WI38 (cell line): Measurements from ENCODE around the gene COL6A5.
"Not testable (repeated sequence)": the region's sequence is repeated elsewhere in the genome, so short reads cannot be mapped to it uniquely, and the experiment has no call there.

ENCODE experiments used
- H3K4me3 ChIP-seq: 2 replicates; pipeline ENCODE4 v1.5.1; 2011; ENCODE audit warnings: low read depth, mild to moderate bottlenecking, control low read depth, low read length
- TF ChIP-seq, protein P1 (sequence below): IDR thresholded peaks from 2 replicates; pipeline ENCODE4 v1.5.1; 2012; ENCODE audit warnings: low read depth, mild to moderate bottlenecking, control low read depth, low read length

COL6A5 gene

DNA sequence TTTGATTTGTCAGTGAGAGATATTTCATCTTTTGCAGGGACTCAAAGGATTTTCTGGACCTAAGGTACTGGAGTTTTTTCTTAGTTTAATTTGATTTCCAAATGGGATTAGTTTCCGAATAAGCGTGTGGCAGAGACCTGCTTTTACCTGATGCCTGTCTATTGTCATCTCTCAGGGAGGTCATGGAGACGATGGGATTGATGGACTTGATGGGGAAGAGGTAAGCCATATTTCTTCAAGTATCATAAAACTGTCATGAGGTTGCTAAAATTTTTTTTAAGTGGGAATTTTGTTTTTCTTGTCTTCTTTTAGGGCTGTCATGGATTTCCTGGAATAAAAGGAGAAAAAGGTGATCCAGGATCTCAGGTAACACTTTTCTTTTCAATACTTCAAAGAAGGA is 60.5 kb downstream of the COL6A5 start:
- H3K4me3 ChIP-seq = no peak overlapping the region
- TF ChIP-seq, protein P1, sequence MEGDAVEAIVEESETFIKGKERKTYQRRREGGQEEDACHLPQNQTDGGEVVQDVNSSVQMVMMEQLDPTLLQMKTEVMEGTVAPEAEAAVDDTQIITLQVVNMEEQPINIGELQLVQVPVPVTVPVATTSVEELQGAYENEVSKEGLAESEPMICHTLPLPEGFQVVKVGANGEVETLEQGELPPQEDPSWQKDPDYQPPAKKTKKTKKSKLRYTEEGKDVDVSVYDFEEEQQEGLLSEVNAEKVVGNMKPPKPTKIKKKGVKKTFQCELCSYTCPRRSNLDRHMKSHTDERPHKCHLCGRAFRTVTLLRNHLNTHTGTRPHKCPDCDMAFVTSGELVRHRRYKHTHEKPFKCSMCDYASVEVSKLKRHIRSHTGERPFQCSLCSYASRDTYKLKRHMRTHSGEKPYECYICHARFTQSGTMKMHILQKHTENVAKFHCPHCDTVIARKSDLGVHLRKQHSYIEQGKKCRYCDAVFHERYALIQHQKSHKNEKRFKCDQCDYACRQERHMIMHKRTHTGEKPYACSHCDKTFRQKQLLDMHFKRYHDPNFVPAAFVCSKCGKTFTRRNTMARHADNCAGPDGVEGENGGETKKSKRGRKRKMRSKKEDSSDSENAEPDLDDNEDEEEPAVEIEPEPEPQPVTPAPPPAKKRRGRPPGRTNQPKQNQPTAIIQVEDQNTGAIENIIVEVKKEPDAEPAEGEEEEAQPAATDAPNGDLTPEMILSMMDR = no peak

DNA sequence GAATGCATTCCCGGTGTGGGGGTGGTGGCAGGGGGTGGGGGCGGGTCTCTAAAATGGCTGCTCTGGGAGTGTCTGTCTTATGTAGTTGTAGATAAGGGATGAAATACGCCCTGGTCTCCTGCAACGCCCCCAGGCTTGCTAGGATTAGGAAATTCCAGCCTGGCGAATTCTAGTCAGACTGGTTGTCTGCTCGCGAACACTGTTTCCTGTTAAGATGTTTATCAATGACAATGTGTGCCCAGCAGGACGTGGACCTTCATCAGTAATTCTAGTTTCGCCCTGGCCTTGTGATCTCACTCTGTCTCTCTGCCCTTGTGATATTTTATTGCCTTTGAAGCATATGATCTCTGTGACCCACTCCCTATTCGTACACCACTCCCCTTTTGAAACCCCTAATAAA is 62.8 kb downstream of the COL6A5 start:
- not testable (repeated sequence) for H3K4me3 ChIP-seq

GRCh38 chr3:130411320-130411719 is 65.8 kb downstream of the COL6A5 start:
- TF ChIP-seq, protein P1 = no peak
- H3K4me3 ChIP-seq = no peak overlapping the region

GRCh38 chr3:130412991-130413560 is 67.6 kb downstream of the COL6A5 start:
- no peak overlapping the region for H3K4me3 ChIP-seq
- TF ChIP-seq, protein P1 = no peak

DNA sequence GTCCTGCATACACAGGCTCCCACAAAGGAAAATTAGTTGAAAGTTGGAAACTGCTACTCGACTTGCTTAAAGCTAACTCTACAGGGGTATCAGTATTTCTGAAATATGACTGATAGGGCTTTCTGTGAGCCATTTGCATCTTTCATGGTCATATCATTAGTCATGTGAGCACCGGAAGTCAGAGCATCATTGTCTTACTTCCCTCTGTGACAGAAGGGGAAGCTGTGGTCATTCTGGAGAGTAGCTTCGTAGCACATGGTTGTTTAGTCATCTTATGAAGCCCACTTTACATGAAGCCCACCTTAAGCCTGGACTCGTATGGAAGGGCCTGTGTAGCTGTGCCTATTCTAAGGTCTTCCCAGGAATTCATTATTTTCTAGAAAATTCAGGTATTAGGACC is 69.0 kb downstream of the COL6A5 start:
- TF ChIP-seq, protein P1 = no peak

GRCh38 chr3:130420466-130420865 is 75.0 kb downstream of the COL6A5 start:
- no peak overlapping the region for H3K4me3 ChIP-seq
- TF ChIP-seq, protein P1 = no peak

More for the DNA sequence above, 69.0 kb downstream of the COL6A5 start:
- H3K4me3 ChIP-seq = no peak overlapping the region

DNA sequence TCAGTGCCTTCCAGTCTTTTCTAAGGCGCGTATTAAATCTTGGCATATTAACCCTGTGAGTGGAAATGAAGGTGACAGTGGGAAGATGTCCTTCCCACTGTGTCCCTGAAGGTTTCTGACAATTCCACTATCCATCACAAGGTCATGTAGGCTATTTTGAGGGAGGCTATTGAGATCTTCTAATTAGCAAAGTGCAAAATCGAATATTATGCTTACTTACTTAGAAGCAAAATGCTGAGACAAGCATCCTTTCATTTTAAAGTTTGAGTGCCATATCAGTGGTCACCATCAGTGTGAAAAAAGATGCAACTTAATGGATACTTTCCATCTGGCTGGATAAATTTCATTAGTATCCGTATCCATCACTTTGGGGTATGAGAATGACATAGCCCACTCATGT is 77.6 kb downstream of the COL6A5 start:
- TF ChIP-seq, protein P1 = no peak
- no peak overlapping the region for H3K4me3 ChIP-seq

GRCh38 chr3:130424837-130425236 is 79.4 kb downstream of the COL6A5 start:
- H3K4me3 ChIP-seq = no peak overlapping the region
- TF ChIP-seq, protein P1 = no peak
